HepG2 (cell line): ENCODE results near the gene TSEN34. TPM values are rescaled to one million over a fixed set of nuclear protein-coding genes. Genes with fewer than 3 reads are reported as not detected.

Experiments
- ASH2L ChIP-seq: fragments of 300-600, 200-600 bp; sonication (generic); IDR thresholded peaks from 2 replicates; pipeline ENCODE4 v1.7.0; 2017; ENCODE audit warnings: low read depth, mild to moderate bottlenecking, moderate library complexity, mixed read lengths, low read length; ENCODE audit not compliant: insufficient read length
- FOXA1 ChIP-seq, 2 experiments: fragments of 450-650 bp in 1 of 2; sonication (generic) in 1 of 2; formaldehyde crosslinking in 1 of 2; IDR thresholded peaks; 2 replicates each; pipeline versions ENCODE4 v1.4.0 to v1.6.1; 2016 to 2020; ENCODE audit warnings: missing genetic modification reagents in 1 of 2
- HDAC1 ChIP-seq: sonication (generic); formaldehyde crosslinking; IDR thresholded peaks from 2 replicates; pipeline ENCODE4 v1.5.1; 2020; ENCODE audit warnings: mild to moderate bottlenecking, missing genetic modification reagents
- IRX3 ChIP-seq: sonication (generic); formaldehyde crosslinking; IDR thresholded peaks from 2 replicates; pipeline ENCODE4 v1.8.1; 2023; ENCODE audit warnings: mild to moderate bottlenecking, low read depth, missing genetic modification reagents, borderline replicate concordance
- KDM2A ChIP-seq: sonication (generic); formaldehyde crosslinking; IDR thresholded peaks from 2 replicates; pipeline ENCODE4 v1.4.0; 2020; ENCODE audit warnings: low read depth, missing genetic modification reagents, borderline replicate concordance
- NCOA5 ChIP-seq: sonication (generic); formaldehyde crosslinking; IDR thresholded peaks from 2 replicates; pipeline ENCODE4 v1.4.0; 2020; ENCODE audit warnings: missing genetic modification reagents
- PITX1 ChIP-seq: sonication (generic); formaldehyde crosslinking; IDR thresholded peaks from 2 replicates; pipeline ENCODE4 v1.5.1; 2020; ENCODE audit warnings: mild to moderate bottlenecking, missing genetic modification reagents
- RAD21 ChIP-seq: fragments of 450-650 bp; formaldehyde crosslinking; IDR thresholded peaks from 2 replicates; pipeline ENCODE4 v1.5.0; 2020; ENCODE audit warnings: mild to moderate bottlenecking
- SMC3 ChIP-seq: IDR thresholded peaks from 2 replicates; pipeline ENCODE4 v1.6.1; 2011; ENCODE audit warnings: low read length, improper control_type of control experiment
- XRCC5 ChIP-seq: fragments of 200-400 bp; formaldehyde crosslinking; optimal IDR thresholded peaks from 2 replicates; pipeline ENCODE3; 2017; ENCODE audit warnings: mild to moderate bottlenecking, low read length
- ZGPAT ChIP-seq: IDR thresholded peaks from 2 replicates; pipeline ENCODE4 v1.6.1; 2016; ENCODE audit warnings: mild to moderate bottlenecking
- ZMYM3 ChIP-seq: sonication (generic); formaldehyde crosslinking; IDR thresholded peaks from 2 replicates; pipeline ENCODE4 v1.5.1; 2020; ENCODE audit warnings: mild to moderate bottlenecking, missing genetic modification reagents
- ZNF10 ChIP-seq: sonication (generic); formaldehyde crosslinking; IDR thresholded peaks from 2 replicates; pipeline ENCODE4 v1.4.0; 2020; ENCODE audit warnings: mild to moderate bottlenecking, low read depth, missing genetic modification reagents, borderline replicate concordance
- ZNF280B ChIP-seq: sonication (generic); formaldehyde crosslinking; IDR thresholded peaks from 2 replicates; pipeline ENCODE4 v1.5.0; 2020; ENCODE audit warnings: missing genetic modification reagents, mild to moderate bottlenecking, borderline replicate concordance
- ZNF350 ChIP-seq: sonication (generic); formaldehyde crosslinking; IDR thresholded peaks from 2 replicates; pipeline ENCODE4 v1.4.0; 2020; ENCODE audit warnings: mild to moderate bottlenecking, low read depth, missing genetic modification reagents, borderline replicate concordance
- ZNF780A ChIP-seq: sonication (generic); formaldehyde crosslinking; IDR thresholded peaks from 2 replicates; pipeline ENCODE4 v1.8.0; 2022; ENCODE audit warnings: mild to moderate bottlenecking, missing genetic modification reagents, moderate library complexity
- polyA plus RNA-seq, 8 experiments: library from polyadenylated mRNA; depleted of rRNA in 3 of 8; stranded (reverse) in 7 of 8; unstranded in 1 of 8; fragments of >200 nt; fragmentation: Illumina TruSeq in 4 of 8; extraction: Trizol in 4 of 8; gene quantifications; 2 replicates each; pipeline versions ENCODE4 v1.2.1 to v1.2.3, GENCODE V29; 2011 to 2016; ENCODE audit warnings: low read depth in 4 of 8, missing spikeins in 1 of 8, mixed read lengths in 1 of 8; ENCODE audit not compliant: insufficient read depth in 1 of 8
- total RNA-seq, 5 experiments: library from RNA; depleted of rRNA; stranded (reverse); fragments of >200 nt; fragmentation: Illumina TruSeq; extraction: Trizol; gene quantifications; 2 replicates each; pipeline ENCODE4 v1.2.3, GENCODE V29; 2016; ENCODE audit warnings: low read depth in 1 of 5
- TF ChIP-seq, protein P1 (sequence below): IDR thresholded peaks from 2 replicates; pipeline ENCODE4 v1.6.1; 2016; ENCODE audit warnings: low read depth, missing genetic modification reagents, missing compliant biosample characterization
- TF ChIP-seq, protein P2 (sequence below): sonication (generic); formaldehyde crosslinking; IDR thresholded peaks from 2 replicates; pipeline ENCODE4 v1.4.0; 2020; ENCODE audit warnings: missing genetic modification reagents, mild to moderate bottlenecking, borderline replicate concordance

Gene TSEN34
- total and polyA plus RNA-seq, 2 of the 13 experiments (the other 11 are each of a cell fraction or from before 2014, with no cell fraction given), result 55.1 to 65.4 TPM

DNA sequence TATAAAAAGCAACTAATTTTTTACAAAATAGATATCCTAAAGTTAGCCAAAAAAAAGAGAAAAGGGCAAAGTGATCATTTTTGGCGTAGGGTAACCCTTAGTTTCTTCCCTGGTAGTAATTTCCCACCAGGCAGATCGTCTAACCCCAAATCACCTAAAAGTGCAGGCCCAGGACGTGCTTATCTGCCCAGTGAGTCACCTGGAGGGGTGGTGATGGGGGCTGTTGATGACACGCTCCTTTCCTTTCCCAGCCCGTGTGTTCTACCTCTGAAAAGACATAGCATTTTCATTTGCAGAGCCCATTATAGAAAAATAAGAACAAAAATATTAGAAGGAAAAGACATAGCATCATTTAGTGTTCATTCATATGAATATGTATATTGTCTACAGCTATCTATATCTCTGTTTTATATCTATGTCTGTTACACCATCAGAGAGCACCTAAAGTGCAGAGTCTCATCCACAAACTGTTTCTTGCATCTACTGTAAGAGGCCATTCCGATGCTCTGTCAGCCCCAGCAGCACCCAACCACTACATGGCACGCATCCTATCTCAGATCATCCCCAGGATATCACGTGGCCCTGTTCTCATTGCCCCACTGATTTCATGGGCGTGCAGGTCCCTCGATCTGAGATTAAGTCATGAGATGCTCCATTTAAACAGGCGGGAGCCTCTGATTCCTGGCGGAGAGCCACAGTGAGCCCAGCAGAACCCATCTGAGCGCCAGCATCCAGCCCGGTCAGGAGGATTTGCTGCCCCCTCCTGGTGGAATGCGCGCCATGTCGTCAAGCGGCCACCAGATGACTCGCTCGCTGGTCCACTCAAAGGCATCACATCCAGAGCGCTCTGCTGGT is 40.2 kb downstream of the TSEN34 start (continued):
- TF ChIP-seq XRCC5 (peak; percentile 93), ZNF780A (CRISPR knock-in tag) (peak; percentile 57; the same call in 1 of the 2 replicates), IRX3 (CRISPR knock-in tag) (no peak), HDAC1 (peak; percentile 56), ASH2L (peak; percentile 4), ZNF280B (peak; percentile 47; the same call in 1 of the 2 replicates), ZNF350 (peak; percentile 73; the same call in 1 of the 2 replicates), FOXA1 (IDR thresholded peaks at IDR 0.05) (no peak), FOXA1 (CRISPR knock-in tag; IDR thresholded peaks at IDR 0.05) (no peak), KDM2A (CRISPR knock-in tag) (peak; percentile 74; the same call in 1 of the 2 replicates), RAD21 (peak; percentile 98), SMC3 (peak; percentile 66; the same call in 1 of the 2 replicates), ZNF10 (CRISPR knock-in tag) (no peak), ZGPAT (peak; percentile 45; the same call in 1 of the 2 replicates), NCOA5 (CRISPR knock-in tag) (no peak), PITX1 (peak; percentile 65; the same call in 1 of the 2 replicates), ZMYM3 (CRISPR knock-in tag) (peak; percentile 64; the same call in 1 of the 2 replicates)
- TF ChIP-seq, protein P1, sequence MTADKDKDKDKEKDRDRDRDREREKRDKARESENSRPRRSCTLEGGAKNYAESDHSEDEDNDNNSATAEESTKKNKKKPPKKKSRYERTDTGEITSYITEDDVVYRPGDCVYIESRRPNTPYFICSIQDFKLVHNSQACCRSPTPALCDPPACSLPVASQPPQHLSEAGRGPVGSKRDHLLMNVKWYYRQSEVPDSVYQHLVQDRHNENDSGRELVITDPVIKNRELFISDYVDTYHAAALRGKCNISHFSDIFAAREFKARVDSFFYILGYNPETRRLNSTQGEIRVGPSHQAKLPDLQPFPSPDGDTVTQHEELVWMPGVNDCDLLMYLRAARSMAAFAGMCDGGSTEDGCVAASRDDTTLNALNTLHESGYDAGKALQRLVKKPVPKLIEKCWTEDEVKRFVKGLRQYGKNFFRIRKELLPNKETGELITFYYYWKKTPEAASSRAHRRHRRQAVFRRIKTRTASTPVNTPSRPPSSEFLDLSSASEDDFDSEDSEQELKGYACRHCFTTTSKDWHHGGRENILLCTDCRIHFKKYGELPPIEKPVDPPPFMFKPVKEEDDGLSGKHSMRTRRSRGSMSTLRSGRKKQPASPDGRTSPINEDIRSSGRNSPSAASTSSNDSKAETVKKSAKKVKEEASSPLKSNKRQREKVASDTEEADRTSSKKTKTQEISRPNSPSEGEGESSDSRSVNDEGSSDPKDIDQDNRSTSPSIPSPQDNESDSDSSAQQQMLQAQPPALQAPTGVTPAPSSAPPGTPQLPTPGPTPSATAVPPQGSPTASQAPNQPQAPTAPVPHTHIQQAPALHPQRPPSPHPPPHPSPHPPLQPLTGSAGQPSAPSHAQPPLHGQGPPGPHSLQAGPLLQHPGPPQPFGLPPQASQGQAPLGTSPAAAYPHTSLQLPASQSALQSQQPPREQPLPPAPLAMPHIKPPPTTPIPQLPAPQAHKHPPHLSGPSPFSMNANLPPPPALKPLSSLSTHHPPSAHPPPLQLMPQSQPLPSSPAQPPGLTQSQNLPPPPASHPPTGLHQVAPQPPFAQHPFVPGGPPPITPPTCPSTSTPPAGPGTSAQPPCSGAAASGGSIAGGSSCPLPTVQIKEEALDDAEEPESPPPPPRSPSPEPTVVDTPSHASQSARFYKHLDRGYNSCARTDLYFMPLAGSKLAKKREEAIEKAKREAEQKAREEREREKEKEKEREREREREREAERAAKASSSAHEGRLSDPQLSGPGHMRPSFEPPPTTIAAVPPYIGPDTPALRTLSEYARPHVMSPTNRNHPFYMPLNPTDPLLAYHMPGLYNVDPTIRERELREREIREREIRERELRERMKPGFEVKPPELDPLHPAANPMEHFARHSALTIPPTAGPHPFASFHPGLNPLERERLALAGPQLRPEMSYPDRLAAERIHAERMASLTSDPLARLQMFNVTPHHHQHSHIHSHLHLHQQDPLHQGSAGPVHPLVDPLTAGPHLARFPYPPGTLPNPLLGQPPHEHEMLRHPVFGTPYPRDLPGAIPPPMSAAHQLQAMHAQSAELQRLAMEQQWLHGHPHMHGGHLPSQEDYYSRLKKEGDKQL (CRISPR knock-in tag), result no peak
- TF ChIP-seq, protein P2, sequence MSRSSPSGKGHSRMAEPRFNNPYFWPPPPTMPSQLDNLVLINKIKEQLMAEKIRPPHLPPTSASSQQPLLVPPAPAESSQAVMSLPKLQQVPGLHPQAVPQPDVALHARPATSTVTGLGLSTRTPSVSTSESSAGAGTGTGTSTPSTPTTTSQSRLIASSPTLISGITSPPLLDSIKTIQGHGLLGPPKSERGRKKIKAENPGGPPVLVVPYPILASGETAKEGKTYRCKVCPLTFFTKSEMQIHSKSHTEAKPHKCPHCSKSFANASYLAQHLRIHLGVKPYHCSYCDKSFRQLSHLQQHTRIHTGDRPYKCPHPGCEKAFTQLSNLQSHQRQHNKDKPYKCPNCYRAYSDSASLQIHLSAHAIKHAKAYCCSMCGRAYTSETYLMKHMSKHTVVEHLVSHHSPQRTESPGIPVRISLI (CRISPR knock-in tag), result no peak
